Tibial nerve (tissue), 4 donors: ENCODE measurements around the gene WEE2.

Source experiments
- CTCF ChIP-seq, 5 experiments: fragments of 200-600 bp in 3 of 5; fragments of 450-650 bp in 2 of 5; sonication (generic) in 3 of 5; IDR thresholded peaks; one replicate each; pipeline ENCODE4 v1.5.1; 2016 to 2019; ENCODE audit warnings: antibody characterized with exemption in 5 of 5, mild to moderate bottlenecking in 3 of 5, moderate library complexity in 2 of 5
- EP300 ChIP-seq, 2 donors: sonication (generic); formaldehyde crosslinking; IDR thresholded peaks; one replicate each; pipeline ENCODE4 v1.6.1; 2017; ENCODE audit warnings: antibody characterized with exemption in 2 of 2, mild to moderate bottlenecking in 1 of 2
- POLR2A ChIP-seq, 2 donors: fragments of 450-650 bp; IDR thresholded peaks; one replicate each; pipeline ENCODE4 v1.6.1; 2017; ENCODE audit warnings: antibody characterized with exemption in 2 of 2, mild to moderate bottlenecking in 2 of 2, moderate library complexity in 2 of 2

GRCh38 chr7:141663081-141663849 is 44.9 kb upstream of the WEE2 start:
- TF ChIP-seq CTCF (IDR thresholded peaks at IDR 0.05) (no peak), POLR2A (IDR thresholded peaks at IDR 0.05) (no peak), EP300 (IDR thresholded peaks at IDR 0.05) (no peak)
